ENCODE measurements around the gene GLP1R.

The GLP1R gene

GRCh38 chr6:39062014-39062740, 13.6 kb downstream of the GLP1R start:
- DNase-seq (ENCODE audit: low spot score): no peak

DNA sequence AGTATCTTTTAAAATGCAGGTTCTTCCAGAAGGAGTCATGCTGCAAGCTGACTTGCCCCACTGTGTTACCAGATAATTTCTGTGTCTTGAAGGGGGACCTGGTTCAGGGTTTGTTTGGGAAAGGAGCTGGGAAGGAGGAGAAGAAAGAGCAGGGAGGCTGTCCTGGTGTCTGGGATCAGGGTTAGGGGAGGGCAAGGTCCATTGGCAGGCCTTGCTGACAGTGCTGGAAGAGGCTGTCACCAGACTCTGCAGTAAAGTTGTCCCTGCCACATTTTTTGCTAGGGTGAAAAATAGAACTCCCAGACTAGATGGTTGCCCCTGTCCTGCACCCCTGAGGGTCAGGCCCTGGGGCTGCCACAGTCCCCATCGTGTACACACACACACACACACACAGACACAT, 14.9 kb downstream of the GLP1R start:
- no peak for DNase-seq (ENCODE audit: low spot score)

DNA sequence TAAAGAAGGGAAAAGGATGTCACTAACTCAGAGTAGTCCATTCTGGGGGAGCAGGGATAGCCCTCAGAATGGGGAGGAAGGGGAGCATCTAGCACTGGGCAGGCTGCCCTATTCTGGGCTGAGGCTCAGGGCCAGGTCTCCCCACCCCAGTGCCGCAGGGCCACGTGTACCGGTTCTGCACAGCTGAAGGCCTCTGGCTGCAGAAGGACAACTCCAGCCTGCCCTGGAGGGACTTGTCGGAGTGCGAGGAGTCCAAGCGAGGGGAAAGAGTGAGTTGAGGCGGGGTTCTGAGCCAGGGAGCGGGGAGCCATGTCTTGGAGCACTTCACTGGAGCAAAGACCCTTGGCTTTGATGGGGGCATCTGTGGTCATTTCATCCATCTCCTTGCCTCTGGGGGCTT, 17.0 kb downstream of the GLP1R start:
- DNase-seq (ENCODE audit: low spot score): no peak

DNA sequence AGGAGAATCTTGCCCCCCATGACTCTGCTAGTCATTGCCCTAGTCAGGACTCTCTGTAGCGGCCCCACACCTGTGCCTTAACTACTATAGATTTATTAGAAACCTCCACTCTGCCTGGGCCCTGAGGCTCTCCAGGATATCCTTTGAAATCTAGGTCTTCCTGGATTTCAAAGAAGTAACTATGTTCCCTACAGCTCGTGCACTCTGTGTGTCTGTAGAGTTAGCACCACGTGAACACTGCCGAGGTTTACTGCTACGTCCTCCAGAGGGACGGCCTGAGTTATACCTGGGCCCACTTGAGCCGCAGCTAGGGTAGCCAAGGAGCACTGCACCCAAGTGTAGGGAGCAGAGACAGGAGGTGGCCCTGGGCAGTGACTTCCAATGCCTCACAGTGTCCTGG, 19.8 kb downstream of the GLP1R start:
- DNase-seq (ENCODE audit: low spot score): no peak

- DNase-seq (ENCODE audit: low spot score): no peak
These were observed 24.2 kb downstream of the GLP1R start for GRCh38 chr6:39072830-39073229.

- DNase-seq (ENCODE audit: low spot score): no peak
These were observed 25.1 kb downstream of the GLP1R start for GRCh38 chr6:39073471-39074355.

- DNase-seq (ENCODE audit: low spot score): no peak
These were observed 25.9 kb downstream of the GLP1R start for GRCh38 chr6:39074486-39074885.

GRCh38 chr6:39075010-39075686, 26.6 kb downstream of the GLP1R start:
- DNase-seq (ENCODE audit: low spot score): no peak

DNA sequence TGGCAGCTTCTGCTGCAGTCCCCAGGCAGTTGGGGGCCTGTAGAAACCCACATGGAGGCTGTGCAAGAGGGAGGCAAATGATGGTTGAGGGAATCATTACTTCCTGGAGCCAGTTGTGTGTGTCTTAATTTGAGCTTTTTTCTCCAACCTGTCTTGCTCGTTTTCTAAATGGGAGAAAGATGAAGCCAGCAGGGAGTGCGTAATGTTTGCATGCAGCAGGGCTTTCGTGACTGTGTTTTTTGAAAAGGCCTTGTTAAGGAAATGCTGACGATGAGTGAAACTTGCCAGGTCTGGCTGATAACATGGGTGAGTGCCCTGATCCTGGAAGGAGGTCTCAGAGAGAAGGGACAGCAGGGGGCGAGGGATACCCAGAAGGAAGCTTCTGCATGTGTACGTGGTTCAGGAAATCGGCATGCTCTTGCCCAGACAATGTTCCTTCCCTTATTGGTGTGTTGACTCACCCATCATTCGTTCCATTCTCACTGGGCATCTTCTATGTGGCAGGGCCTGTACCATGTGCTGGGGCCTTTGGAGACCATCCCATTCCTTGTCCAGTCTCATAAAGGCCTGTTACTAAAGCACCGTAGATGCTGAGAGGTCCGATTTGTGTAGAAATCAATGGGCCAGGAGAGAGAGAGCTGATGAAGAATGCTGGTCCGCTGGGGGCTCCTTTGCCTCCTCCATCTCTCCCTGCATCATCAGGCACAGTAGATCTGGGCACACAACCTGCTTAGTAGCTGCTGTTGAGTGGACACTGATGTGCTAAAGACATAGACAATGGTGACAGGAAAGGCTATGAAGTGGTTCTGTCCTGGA, 27.4 kb downstream of the GLP1R start:
- no peak for DNase-seq (ENCODE audit: low spot score)

DNA sequence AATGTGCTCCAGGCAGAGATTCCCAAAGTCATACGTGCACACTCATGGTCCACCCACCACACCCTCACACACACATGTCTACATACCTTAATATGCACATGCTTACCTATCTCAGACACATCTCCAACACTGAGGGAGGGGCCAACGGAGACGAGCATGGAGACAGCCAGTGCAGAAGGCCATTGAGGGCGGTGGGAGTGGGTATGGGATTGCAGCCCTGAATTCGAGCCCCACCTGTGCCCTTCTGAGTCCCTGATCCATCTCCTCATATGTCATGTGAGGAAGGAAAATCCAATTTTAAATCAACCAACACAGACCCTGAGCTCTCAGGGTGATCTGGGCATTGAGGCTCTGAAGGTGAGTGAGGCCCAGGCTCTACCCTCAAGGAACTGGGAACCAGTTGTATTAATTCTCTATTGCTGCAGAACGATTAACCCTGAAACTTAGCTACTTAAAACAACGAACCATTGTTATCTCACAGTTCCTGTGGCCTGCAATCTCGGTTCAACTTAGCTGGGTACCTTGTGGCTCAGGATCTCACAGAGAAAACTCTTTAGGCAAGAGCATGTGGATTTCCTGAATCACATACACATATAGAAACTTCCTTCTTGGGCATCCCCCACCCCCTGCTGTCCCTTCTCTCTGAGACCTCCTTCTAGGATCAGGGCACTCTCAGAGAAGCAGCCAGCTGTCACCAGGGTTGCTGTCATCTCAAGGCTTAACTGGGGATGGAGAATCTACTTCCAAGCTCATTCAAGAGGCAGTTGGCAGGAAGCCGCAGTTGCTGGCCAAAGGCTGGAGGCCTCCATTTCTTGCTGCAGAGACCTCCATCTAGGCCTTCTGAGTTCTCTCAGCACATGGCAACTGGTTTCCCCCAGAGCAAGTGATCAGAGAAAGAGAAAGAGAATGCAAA, 28.3 kb downstream of the GLP1R start:
- no peak for DNase-seq (ENCODE audit: low spot score)

GRCh38 chr6:39077882-39078594, 29.5 kb downstream of the GLP1R start:
- no peak for DNase-seq (ENCODE audit: low spot score)

DNA sequence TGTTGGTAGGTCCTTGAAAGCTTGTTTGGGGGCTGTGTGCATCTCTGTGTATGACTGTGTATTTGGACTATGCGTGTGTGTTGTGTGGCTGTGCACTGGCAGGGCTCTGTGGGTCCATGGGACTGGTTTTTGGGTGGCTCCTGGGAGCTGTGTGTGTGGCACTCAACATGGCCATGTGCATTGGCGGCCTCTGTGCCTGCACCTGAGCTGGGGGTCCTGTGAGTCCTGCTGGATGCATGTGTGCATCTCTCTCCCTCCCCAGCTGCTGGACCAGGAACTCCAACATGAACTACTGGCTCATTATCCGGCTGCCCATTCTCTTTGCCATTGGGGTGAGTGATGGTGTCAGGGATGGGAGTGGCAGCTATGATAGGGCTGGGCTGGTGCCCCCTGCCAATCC, 30.1 kb downstream of the GLP1R start:
- no peak for DNase-seq (ENCODE audit: low spot score)

GRCh38 chr6:39079197-39080125, 30.9 kb downstream of the GLP1R start:
- DNase-seq (ENCODE audit: low spot score): no peak

- DNase-seq (ENCODE audit: low spot score): no peak
These were observed 31.8 kb downstream of the GLP1R start for GRCh38 chr6:39080246-39080875.

- DNase-seq (ENCODE audit: low spot score): no peak
These were observed 33.7 kb downstream of the GLP1R start for GRCh38 chr6:39082310-39082709.

GRCh38 chr6:39083231-39083634, 34.7 kb downstream of the GLP1R start:
- DNase-seq (ENCODE audit: low spot score): no peak

DNA sequence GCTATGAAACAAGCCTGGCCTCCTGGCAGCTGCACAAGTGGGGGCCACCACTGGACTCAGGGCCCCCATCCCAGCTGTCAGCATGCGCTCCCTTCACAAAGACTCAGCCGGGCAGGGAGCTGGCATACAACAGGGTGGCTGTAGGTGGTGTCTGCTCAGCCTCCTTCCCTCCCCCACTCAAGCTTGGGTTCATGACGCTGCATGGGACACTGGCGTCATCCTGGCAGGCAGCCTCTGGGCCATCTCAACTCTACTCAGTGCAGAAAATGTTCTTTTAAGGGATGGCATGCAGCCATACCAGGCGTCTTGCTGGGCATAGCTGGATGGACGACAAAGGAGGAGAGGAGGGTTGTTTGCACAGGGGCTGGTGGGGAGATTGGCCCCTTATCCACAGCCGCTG, 35.9 kb downstream of the GLP1R start:
- no peak for DNase-seq (ENCODE audit: low spot score)

DNA sequence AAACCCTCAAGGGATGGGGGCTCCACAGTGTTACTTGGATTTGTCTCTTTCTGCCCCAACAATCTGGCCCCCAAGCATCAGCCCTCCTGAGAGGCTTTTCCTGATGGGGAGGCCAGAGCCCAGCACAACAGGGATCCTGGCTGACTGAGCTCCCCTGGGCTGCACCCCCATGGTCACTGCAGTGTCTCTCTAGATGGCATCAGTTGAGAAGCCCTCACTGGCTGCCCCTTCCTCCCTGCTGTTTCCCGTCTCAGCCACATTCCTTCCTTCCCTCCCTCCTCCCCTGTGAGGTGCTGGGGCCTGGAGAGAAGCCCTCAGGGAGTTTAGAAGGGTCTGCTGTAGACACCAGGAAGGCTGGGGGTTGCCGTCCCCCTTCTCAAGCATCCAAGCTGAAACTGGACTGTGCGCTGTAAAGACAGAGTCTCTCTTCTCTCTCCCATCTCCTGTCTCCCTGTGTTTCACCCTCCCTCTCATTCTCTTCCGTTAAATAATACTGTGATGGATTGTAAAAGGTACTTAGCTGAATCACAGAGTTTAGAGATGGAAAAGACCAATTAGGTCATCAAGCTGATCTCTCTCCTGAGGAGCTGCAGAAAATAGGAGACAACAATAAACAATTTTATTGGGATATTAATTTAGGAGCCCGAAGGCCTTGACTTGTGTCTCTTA, 36.7 kb downstream of the GLP1R start:
- DNase-seq (ENCODE audit: low spot score): no peak

All from CD4-positive, alpha-beta T cell treated with Interleukin-15 for 4 hours (primary cell).